Trophoblast cell (in vitro differentiated cells and primary cell): Measurements from ENCODE around the gene PAX4.

Source experiments
- DNase-seq, 2 donors: peaks; one replicate each; pipeline ENCODE4 v3.0.0-alpha.2; 2016
- H2AFZ ChIP-seq: 2 replicates; pipeline ENCODE4 v1.6.1; 2013; ENCODE audit warnings: low read length, moderate library complexity, mild to moderate bottlenecking; ENCODE audit not compliant: insufficient read depth, poor library complexity
- H2AK5ac ChIP-seq: 2 replicates; pipeline ENCODE4 v1.6.1; 2013; ENCODE audit warnings: mild to moderate bottlenecking, low read length
- H2BK120ac ChIP-seq: 2 replicates; pipeline ENCODE4 v1.6.1; 2013; ENCODE audit warnings: low read length, mild to moderate bottlenecking, moderate library complexity; ENCODE audit not compliant: insufficient read depth, poor library complexity
- H2BK12ac ChIP-seq: 2 replicates; pipeline ENCODE4 v1.6.1; 2013; ENCODE audit warnings: mild to moderate bottlenecking, low read length, moderate library complexity
- H2BK5ac ChIP-seq: 2 replicates; pipeline ENCODE4 v1.6.1; 2013; ENCODE audit warnings: low read length, low read depth, moderate library complexity, mild to moderate bottlenecking; ENCODE audit not compliant: poor library complexity
- H3K14ac ChIP-seq: 2 replicates; pipeline ENCODE4 v1.6.1; 2013; ENCODE audit warnings: mild to moderate bottlenecking, low read length
- H3K18ac ChIP-seq: 2 replicates; pipeline ENCODE4 v1.6.1; 2013; ENCODE audit warnings: mild to moderate bottlenecking, low read length
- H3K23ac ChIP-seq: 2 replicates; pipeline ENCODE4 v1.6.1; 2013; ENCODE audit warnings: low read length
- H3K27ac ChIP-seq: 2 replicates; pipeline ENCODE4 v1.5.1; 2013; ENCODE audit warnings: low read depth, mild to moderate bottlenecking, inconsistent platforms, low read length, moderate library complexity
- H3K27me3 ChIP-seq: 2 replicates; pipeline ENCODE4 v1.6.1; 2013; ENCODE audit warnings: inconsistent platforms, mild to moderate bottlenecking, low read length, moderate library complexity; ENCODE audit not compliant: insufficient read depth
- H3K36me3 ChIP-seq, 2 experiments: 1 replicate in 1 of 2; 2 replicates in 1 of 2; pipeline ENCODE4 v1.6.1; 2013; ENCODE audit warnings: low read length in 2 of 2, mild to moderate bottlenecking in 2 of 2, moderate library complexity in 1 of 2; ENCODE audit not compliant: insufficient read depth in 2 of 2, control insufficient read depth in 1 of 2
- H3K4ac ChIP-seq: 2 replicates; pipeline ENCODE4 v1.6.1; 2013; ENCODE audit warnings: low read depth, mild to moderate bottlenecking, low read length, moderate library complexity
- H3K4me1 ChIP-seq, 2 experiments: 1 replicate in 1 of 2; 2 replicates in 1 of 2; pipeline ENCODE4 v1.6.1; 2013; ENCODE audit warnings: low read length in 2 of 2, mild to moderate bottlenecking in 2 of 2, moderate library complexity in 1 of 2; ENCODE audit not compliant: insufficient read depth in 2 of 2, control insufficient read depth in 1 of 2
- H3K4me2 ChIP-seq: 2 replicates; pipeline ENCODE4 v1.6.1; 2013; ENCODE audit warnings: inconsistent platforms, mild to moderate bottlenecking, low read length, moderate library complexity
- H3K4me3 ChIP-seq: 2 replicates; pipeline ENCODE4 v1.5.1; 2013; ENCODE audit warnings: mild to moderate bottlenecking, low read depth, low read length, inconsistent platforms
- H3K79me1 ChIP-seq: one replicate; pipeline ENCODE4 v1.6.1; 2013; ENCODE audit warnings: low read length
- H3K79me2 ChIP-seq: 2 replicates; pipeline ENCODE4 v1.6.1; 2013; ENCODE audit warnings: low read length, mild to moderate bottlenecking; ENCODE audit not compliant: control insufficient read depth, insufficient read depth, poor library complexity
- H3K9ac ChIP-seq: 2 replicates; pipeline ENCODE4 v1.6.1; 2013; ENCODE audit warnings: mild to moderate bottlenecking, low read length
- H3K9me3 ChIP-seq: 2 replicates; pipeline ENCODE4 v1.6.1; 2013; ENCODE audit warnings: low read depth, mild to moderate bottlenecking, control low read depth, inconsistent platforms, low read length; ENCODE audit not compliant: insufficient read depth
- H4K12ac ChIP-seq: 2 replicates; pipeline ENCODE4 v1.6.1; 2013; ENCODE audit warnings: low read depth, mild to moderate bottlenecking, low read length, moderate library complexity
- H4K8ac ChIP-seq: 2 replicates; pipeline ENCODE4 v1.6.1; 2013; ENCODE audit warnings: low read depth, mild to moderate bottlenecking, low read length, moderate library complexity
- H4K91ac ChIP-seq: one replicate; pipeline ENCODE4 v1.6.1; 2013; ENCODE audit warnings: low read depth, mild to moderate bottlenecking, low read length, moderate library complexity
- WGBS: extraction: QIAGEN DNeasy Blood & Tissue Kit; methylation state at CpG from one replicate; pipeline ENCODE4 v1.1.7; 2013; ENCODE audit warnings: missing lambda C conversion rate; ENCODE audit not compliant: insufficient read length, insufficient coverage; ENCODE audit errors: extremely low coverage; 5-methylcytosine and 5-hydroxymethylcytosine counted together

Gene PAX4

DNA sequence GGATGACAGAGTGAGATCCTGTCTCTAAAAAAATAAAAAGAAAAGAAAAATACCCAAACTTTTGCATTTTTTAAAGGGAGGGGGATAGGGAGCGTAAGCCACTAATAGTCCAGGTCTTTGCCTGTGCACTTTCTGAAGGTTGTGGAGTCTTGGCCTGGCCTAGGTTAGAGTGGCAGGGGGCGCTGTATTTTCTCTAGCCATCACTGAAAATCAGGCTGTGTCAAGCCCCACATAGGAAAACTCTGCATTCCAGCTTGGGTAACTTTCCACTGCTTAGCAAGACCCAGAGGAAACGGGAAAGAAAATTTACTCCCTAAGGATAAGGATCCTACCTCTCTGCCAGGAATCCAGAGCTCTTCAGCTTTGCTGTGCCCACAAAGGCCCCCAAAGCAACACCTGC, 10.5 kb upstream of the PAX4 start:
- Histone ChIP-seq H4K8ac (no peak overlapping the region), H3K4me3 (no peak overlapping the region), H3K9me3 (no peaks in the 10 kb centered on the region), H2AFZ (no peak overlapping the region), H2AK5ac (no peak overlapping the region), H3K4me1 (peaks cover 0 to 9% of the 10 kb centered on the region in 2 experiments), H3K36me3 (no peaks in the 10 kb centered on the region), H4K12ac (no peak overlapping the region), H4K91ac (no peak overlapping the region), H2BK120ac (no peak overlapping the region), H2BK12ac (no peak overlapping the region), H3K23ac (no peak overlapping the region), H3K27me3 (no peaks in the 10 kb centered on the region), H3K9ac (no peak overlapping the region), H3K18ac (no peak overlapping the region), H3K4me2 (no peak overlapping the region), H3K79me1 (no peaks in the 10 kb centered on the region), H3K27ac (no peak overlapping the region), H2BK5ac (no peak overlapping the region), H3K4ac (no peak overlapping the region), H3K14ac (no peak overlapping the region), H3K79me2 (no peaks in the 10 kb centered on the region)
- no CpG with 5 or more reads among the region's 3 CpGs for WGBS
- DNase-seq, result no peak

DNA sequence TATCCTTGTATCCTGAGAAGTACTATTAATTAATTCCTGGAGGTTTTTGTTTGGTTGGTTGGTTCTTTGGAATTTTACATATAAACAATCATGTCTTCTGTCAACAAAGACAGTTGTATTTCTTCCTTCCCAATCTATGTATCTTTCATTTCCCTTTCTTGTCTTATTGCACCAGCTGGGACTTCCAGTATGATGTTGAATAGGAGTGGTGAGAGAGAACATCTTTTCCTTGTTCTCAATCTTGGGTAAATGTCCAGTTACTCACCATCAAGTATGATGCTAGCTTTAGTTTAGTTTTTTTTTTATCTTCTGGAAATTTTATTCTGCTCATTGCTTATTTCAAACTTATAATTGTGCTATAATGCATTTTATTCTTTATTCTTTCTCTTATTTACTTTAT, 7.4 kb upstream of the PAX4 start:
- H3K4me1 ChIP-seq, result peaks cover 0 to 3% of the 10 kb centered on the region in 2 experiments
- H3K4me3 ChIP-seq, result no peak overlapping the region
- H2BK5ac ChIP-seq, result no peak overlapping the region
- no peak overlapping the region for H4K91ac ChIP-seq
- no peak overlapping the region for H4K12ac ChIP-seq
- H3K27ac ChIP-seq, result no peak overlapping the region
- H3K23ac ChIP-seq, result no peak overlapping the region
- no peak overlapping the region for H4K8ac ChIP-seq
- no peaks in the 10 kb centered on the region for H3K9me3 ChIP-seq
- H2BK12ac ChIP-seq, result no peak overlapping the region
- H3K36me3 ChIP-seq, result no peaks in the 10 kb centered on the region
- H2AK5ac ChIP-seq, result no peak overlapping the region
- no peak for DNase-seq
- peaks cover 7% of the 10 kb centered on the region for H3K27me3 ChIP-seq
- no peaks in the 10 kb centered on the region for H3K79me2 ChIP-seq
- no peak overlapping the region for H3K4me2 ChIP-seq
- H3K9ac ChIP-seq, result no peak overlapping the region
- H3K14ac ChIP-seq, result no peak overlapping the region
- H3K79me1 ChIP-seq, result no peaks in the 10 kb centered on the region
- no peak overlapping the region for H2BK120ac ChIP-seq
- no peak overlapping the region for H3K18ac ChIP-seq
- H3K4ac ChIP-seq, result no peak overlapping the region
- no peak overlapping the region for H2AFZ ChIP-seq

DNA sequence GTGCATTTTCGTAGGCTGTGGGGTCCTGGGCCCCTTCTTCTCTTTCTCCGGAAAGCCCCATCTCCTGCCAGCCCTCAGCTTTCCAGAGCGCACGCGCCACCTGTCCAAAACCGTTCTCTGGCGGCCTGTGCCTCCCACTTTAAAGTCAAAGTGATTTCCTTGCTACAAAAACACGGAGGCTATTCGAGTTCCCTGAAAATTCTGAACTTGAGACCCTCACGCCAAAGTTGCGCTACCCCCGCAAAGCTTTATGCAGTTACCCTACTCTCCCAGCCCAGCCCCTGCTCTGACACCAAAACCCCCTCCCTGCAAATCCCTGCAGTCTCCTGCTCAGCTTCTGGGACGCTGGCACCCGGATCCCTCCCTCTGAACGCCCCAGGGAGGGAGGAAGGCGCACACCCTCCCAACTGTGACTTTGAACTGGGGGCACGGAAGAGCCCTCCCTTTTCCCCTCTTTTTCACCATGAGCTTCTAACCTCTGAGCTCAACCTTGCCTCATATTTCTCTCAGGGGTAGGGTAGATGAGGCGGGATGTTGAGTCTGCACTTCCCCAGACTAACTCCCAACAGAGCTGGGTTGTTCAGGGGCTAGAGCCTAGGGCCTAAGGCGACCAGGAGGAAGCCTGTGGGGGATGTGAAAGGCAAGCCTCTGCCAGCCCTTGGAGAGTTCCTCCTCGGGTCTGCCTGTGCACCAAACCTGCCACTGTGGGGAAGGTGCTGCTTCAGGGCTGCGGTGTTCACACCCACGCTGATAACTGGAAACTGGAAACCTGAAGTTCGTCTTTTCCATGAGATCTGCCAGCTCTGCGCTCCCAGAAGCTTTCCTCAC, 2.7 kb upstream of the PAX4 start:
- H4K8ac ChIP-seq, result no peak overlapping the region
- H3K27ac ChIP-seq, result no peak overlapping the region
- H3K27me3 ChIP-seq, result peaks cover 20% of the 10 kb centered on the region
- no peak overlapping the region for H3K4me2 ChIP-seq
- no peaks in the 10 kb centered on the region for H3K4me1 ChIP-seq
- WGBS, result no CpG with 5 or more reads among the region's 24 CpGs
- H3K4me3 ChIP-seq, result no peak overlapping the region
- peaks cover 4% of the 10 kb centered on the region for H3K9me3 ChIP-seq
- no peak overlapping the region for H3K14ac ChIP-seq
- H4K91ac ChIP-seq, result no peak overlapping the region
- no peak overlapping the region for H3K23ac ChIP-seq
- no peak overlapping the region for H2AFZ ChIP-seq
- no peak overlapping the region for H4K12ac ChIP-seq
- H2BK5ac ChIP-seq, result no peak overlapping the region
- no peak for DNase-seq
- H2BK120ac ChIP-seq, result no peak overlapping the region
- H3K9ac ChIP-seq, result no peak overlapping the region
- H2BK12ac ChIP-seq, result no peak overlapping the region
- no peak overlapping the region for H3K4ac ChIP-seq
- no peaks in the 10 kb centered on the region for H3K36me3 ChIP-seq
- no peaks in the 10 kb centered on the region for H3K79me2 ChIP-seq
- H3K18ac ChIP-seq, result no peak overlapping the region
- no peaks in the 10 kb centered on the region for H3K79me1 ChIP-seq
- no peak overlapping the region for H2AK5ac ChIP-seq

DNA sequence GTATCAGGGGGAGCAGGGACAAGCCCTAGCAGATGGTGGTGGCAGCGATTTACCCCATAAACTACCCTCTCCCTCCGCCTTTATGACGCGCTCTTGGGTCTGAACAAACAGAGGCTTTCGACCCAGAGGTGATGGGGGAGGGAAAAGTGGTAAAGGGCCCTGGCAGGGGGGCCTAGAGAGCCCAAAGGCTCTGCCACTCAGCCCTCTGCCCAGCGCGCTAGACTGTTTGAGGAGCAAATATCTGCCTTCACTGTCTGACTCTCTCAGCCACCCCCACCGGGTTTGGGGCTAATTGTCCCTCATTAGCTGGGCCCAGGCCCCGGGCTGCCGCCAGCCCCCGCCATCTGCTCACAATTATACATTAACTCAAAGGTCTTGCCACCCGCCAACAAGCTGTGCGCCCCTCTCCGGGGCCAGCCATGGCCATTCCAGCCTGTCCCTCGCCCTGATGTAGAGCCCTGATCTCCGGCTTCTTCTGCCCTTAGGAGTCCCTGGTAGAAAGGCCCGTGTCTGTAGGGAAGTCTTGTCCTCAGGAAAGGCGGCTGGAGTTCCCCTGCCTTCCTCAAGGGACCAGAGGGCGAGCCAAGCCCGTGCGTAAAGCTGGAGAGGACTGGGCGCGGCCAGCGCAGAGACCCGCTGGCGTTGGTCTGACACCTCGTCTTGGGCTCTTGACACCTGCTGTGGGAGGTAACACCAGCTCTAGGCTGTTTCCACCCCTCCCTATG, 1.9 kb upstream of the PAX4 start:
- peaks cover 4% of the 10 kb centered on the region for H3K9me3 ChIP-seq
- DNase-seq, result peak in 1 of 2 donors; percentile 19
- H2AK5ac ChIP-seq, result no peak overlapping the region
- no peak overlapping the region for H3K18ac ChIP-seq
- no peak overlapping the region for H4K91ac ChIP-seq
- H3K9ac ChIP-seq, result no peak overlapping the region
- H2BK12ac ChIP-seq, result no peak overlapping the region
- H3K36me3 ChIP-seq, result no peaks in the 10 kb centered on the region
- no peak overlapping the region for H4K12ac ChIP-seq
- no peak overlapping the region for H3K4ac ChIP-seq
- H3K27ac ChIP-seq, result no peak overlapping the region
- no peak overlapping the region for H2BK120ac ChIP-seq
- H2AFZ ChIP-seq, result no peak overlapping the region
- no peak overlapping the region for H3K14ac ChIP-seq
- peak overlapping the region; percentile 34 for H3K4me3 ChIP-seq
- H3K4me2 ChIP-seq, result no peak overlapping the region
- no peak overlapping the region for H3K23ac ChIP-seq
- H2BK5ac ChIP-seq, result no peak overlapping the region
- H3K27me3 ChIP-seq, result peaks cover 20% of the 10 kb centered on the region
- H3K4me1 ChIP-seq, result no peaks in the 10 kb centered on the region
- H3K79me1 ChIP-seq, result no peaks in the 10 kb centered on the region
- no peak overlapping the region for H4K8ac ChIP-seq
- no CpG with 5 or more reads among the region's 27 CpGs for WGBS
- no peaks in the 10 kb centered on the region for H3K79me2 ChIP-seq
